H1 (cell line): Measurements from ENCODE around the gene TGM2.

ENCODE experiments used
- EGR1 ChIP-seq: IDR thresholded peaks from 2 replicates; pipeline ENCODE4 v1.6.1; 2011; ENCODE audit warnings: low read depth, low read length, borderline replicate concordance
- FOSL1 ChIP-seq: IDR thresholded peaks from 2 replicates; pipeline ENCODE4 v1.6.1; 2011; ENCODE audit warnings: mild to moderate bottlenecking, low read depth, low read length, moderate library complexity; ENCODE audit not compliant: insufficient read depth
- PHF8 ChIP-seq: fragments of 200-600 bp; sonication (generic); conservative IDR thresholded peaks from 2 replicates; pipeline ENCODE4 v1.7.1; 2012; ENCODE audit warnings: low read depth, mild to moderate bottlenecking, inconsistent platforms, low read length, moderate library complexity
- POLR2A ChIP-seq, 2 experiments: IDR thresholded peaks; 1 replicate in 1 of 2; 2 replicates in 1 of 2; pipeline ENCODE4 v1.6.1; 2011; ENCODE audit warnings: low read depth in 2 of 2, low read length in 2 of 2, mild to moderate bottlenecking in 2 of 2; ENCODE audit errors: control extremely low read depth in 1 of 2
- TF ChIP-seq, protein P1 (sequence below), 3 experiments: IDR thresholded peaks; 1 replicate in 2 of 3; 2 replicates in 1 of 3; pipeline versions ENCODE4 v1.5.1 to v1.6.1; 2011; ENCODE audit warnings: low read length in 3 of 3, mild to moderate bottlenecking in 3 of 3, inconsistent platforms in 2 of 3, low read depth in 1 of 3, moderate library complexity in 1 of 3; ENCODE audit not compliant: insufficient read depth in 1 of 3; ENCODE audit errors: control extremely low read depth in 1 of 3

DNA sequence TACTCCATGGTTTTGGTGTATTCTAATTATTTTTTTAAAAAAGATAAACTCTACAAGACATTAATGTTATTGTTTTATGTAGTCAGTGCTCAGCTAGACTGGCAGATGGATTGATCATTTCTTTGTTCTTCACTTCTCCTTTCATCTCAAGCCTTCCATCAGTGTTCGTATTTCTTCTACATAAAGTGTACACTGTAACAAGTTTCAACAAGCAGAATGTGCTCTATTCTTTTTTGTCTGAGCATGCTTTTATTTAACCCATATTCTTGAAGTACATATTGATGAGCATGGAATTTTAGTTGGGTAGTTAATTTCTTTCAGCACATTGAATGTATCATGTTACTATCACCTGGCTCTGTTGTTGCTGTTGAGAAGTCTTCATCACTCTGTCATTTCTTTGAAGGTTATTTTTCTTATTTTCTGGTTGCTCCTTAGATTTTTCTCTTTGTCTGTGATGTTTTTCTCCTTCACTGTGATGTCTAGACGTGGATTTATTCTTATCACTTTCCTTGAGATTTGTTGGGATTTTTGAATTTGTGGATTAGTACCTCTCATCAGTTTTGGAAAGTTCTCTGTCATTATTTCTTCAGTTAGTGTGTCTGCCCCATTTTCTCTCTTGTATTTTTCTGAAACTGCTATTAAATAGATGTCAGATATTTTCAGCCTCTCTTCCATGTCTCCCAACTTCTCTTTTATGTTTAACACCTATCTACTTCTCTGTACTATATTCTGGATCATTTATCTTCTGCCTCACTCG, 48.5 kb downstream of the TGM2 start:
- TF ChIP-seq, protein P1, sequence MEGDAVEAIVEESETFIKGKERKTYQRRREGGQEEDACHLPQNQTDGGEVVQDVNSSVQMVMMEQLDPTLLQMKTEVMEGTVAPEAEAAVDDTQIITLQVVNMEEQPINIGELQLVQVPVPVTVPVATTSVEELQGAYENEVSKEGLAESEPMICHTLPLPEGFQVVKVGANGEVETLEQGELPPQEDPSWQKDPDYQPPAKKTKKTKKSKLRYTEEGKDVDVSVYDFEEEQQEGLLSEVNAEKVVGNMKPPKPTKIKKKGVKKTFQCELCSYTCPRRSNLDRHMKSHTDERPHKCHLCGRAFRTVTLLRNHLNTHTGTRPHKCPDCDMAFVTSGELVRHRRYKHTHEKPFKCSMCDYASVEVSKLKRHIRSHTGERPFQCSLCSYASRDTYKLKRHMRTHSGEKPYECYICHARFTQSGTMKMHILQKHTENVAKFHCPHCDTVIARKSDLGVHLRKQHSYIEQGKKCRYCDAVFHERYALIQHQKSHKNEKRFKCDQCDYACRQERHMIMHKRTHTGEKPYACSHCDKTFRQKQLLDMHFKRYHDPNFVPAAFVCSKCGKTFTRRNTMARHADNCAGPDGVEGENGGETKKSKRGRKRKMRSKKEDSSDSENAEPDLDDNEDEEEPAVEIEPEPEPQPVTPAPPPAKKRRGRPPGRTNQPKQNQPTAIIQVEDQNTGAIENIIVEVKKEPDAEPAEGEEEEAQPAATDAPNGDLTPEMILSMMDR (IDR thresholded peaks at IDR 0.05; ENCODE audit: control extremely low read depth in 1 of 3, insufficient read depth in 1 of 3, low read depth in 1 of 3, low read length in 3 of 3), result no peak
- no peak for TF ChIP-seq FOSL1
- no peak for TF ChIP-seq POLR2A (IDR thresholded peaks at IDR 0.05; ENCODE audit: control extremely low read depth in 1 of 2, low read depth in 2 of 2, low read length in 2 of 2)
- TF ChIP-seq PHF8, result no peak
- no peak for TF ChIP-seq EGR1
